ENCODE measurements around the gene CARMIL1.

DNA sequence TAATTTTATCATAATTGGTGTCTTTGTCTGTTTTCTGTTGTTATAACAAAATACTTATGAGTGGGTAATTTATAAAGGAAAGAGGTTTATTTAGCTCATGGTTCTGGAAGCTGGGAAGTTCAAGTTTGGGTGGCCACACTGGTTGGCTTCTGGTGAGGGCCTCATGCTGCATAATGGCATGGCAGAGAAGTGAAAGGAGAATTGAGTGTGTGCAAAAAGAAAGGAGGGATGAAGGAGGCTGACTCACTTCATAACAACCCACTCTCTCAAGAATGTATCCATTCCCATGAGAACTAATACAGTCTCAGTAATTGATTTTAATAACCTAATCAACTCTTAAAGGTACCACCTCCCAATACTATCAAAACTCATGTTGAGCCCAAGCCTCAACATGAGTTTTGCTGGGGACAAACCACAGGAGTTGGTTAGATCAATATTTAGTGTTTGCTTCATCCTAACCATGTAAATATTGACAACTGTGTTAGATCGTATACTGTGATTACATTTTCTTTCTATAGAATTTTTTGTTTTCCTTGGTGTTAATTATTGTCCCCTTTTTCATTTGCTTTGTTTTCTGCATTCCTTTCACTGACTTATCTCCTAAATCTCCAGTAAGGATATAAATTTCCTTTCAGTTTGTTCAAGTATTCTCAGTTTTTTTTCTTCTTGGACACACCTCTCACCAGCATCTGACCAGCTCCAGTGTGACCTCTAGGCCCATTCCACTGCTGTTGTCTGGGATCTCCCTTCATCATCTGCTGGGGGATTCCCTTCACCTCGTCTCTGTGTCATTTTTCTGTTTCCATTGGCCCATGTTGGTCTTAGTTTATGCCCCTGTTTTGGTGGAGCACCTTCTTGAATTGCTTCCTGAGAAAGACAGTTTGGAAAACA is 318.0 kb downstream of the CARMIL1 start:
- no peak for TF ChIP-seq LEF1 (IDR thresholded peaks at IDR 0.05; ENCODE audit: borderline replicate concordance)
- no peak for TF ChIP-seq TARDBP (IDR thresholded peaks at IDR 0.05)
- no peak for TF ChIP-seq FOXA1 (IDR thresholded peaks at IDR 0.05)
- TF ChIP-seq FOXM1 (IDR thresholded peaks at IDR 0.05; ENCODE audit: borderline replicate concordance): no peak
- TF ChIP-seq SP1 (IDR thresholded peaks at IDR 0.05): no peak
- TF ChIP-seq NFRKB (IDR thresholded peaks at IDR 0.05): no peak
- TF ChIP-seq SUZ12 (IDR thresholded peaks at IDR 0.05): no peak
- no peak for TF ChIP-seq CTBP1 (IDR thresholded peaks at IDR 0.05; ENCODE audit: borderline replicate concordance)
- no peak for TF ChIP-seq ELF4 (IDR thresholded peaks at IDR 0.05)
- no peak for TF ChIP-seq ARNT (IDR thresholded peaks at IDR 0.05)

Measured in HEK293T (cell line).